ENCODE data around the gene GGPS1. TPM values are rescaled to one million over a fixed set of nuclear protein-coding genes. Genes with fewer than 3 reads are reported as not detected.

GGPS1 gene
- polyA plus RNA-seq, 3 donors, result 7.9 to 53.0 (median 45.8) TPM

DNA sequence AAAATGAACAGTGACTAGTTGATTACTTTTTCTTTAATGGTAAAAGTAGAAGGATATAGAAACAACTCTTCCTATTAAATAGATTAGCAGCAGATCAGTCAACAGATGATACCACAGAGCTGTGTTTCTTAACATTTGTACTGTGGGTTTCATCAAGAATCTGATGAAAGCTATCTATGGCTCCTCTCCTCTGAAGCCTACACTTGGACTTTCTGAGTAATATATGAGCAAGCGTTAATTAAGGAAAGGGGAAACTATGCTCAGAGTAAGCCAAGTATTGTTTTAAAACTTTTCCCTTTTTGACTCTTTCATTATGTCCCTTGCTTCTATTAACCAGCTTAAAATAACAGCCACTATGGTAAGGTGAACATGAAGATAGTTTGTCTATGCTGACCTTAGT is 11.2 kb upstream of the GGPS1 start:
- Histone ChIP-seq H3K36me3 (replicated peaks in 1 of 2; ENCODE audit: control insufficient read depth in 1 of 2, insufficient read depth in 2 of 2, low read length in 2 of 2) (peaks cover 16 to 43% of the 10 kb centered on the region in 2 donors), H3K27ac (ENCODE audit: low read depth in 1 of 2, low read length in 2 of 2) (peak overlapping the region in 1 of 2 donors; percentile 26), H3K27me3 (ENCODE audit: control insufficient read depth in 2 of 2, insufficient read depth in 2 of 2, low read length in 2 of 2) (no peaks in the 10 kb centered on the region), H3K9me3 (replicated peaks in 1 of 2; ENCODE audit: control insufficient read depth in 1 of 2, insufficient read depth in 1 of 2, low read length in 2 of 2) (no peaks in the 10 kb centered on the region), H3K9ac (ENCODE audit: insufficient read depth, low read length, poor library complexity, severe bottlenecking) (no peak overlapping the region), H3K4me2 (replicated peaks; ENCODE audit: extremely low read depth, low read length, poor library complexity, severe bottlenecking) (no peak overlapping the region), H3K79me2 (ENCODE audit: insufficient read depth, low read length) (peaks cover 100% of the 10 kb centered on the region), H2AFZ (ENCODE audit: insufficient read depth, low read depth, low read length, poor library complexity, severe bottlenecking) (no peak overlapping the region), H3K4me1 (ENCODE audit: control insufficient read depth in 1 of 2, insufficient read depth in 2 of 2, low read length in 2 of 2) (no peaks in the 10 kb centered on the region), H3K4me3 (replicated peaks in 1 of 3; ENCODE audit: low read depth in 2 of 3, low read length in 3 of 3) (no peak overlapping the region), H4K20me1 (ENCODE audit: insufficient read depth, low read length) (peaks cover 100% of the 10 kb centered on the region)
- H3K9me3 Mint-ChIP-seq, result no peaks in the 10 kb centered on the region
- peaks cover 28 to 43% of the 10 kb centered on the region in 2 donors for H3K36me3 Mint-ChIP-seq
- H3K27me3 Mint-ChIP-seq (ENCODE audit: low read depth in 3 of 3), result no peaks in the 10 kb centered on the region
- H3K27ac Mint-ChIP-seq, result peak overlapping the region in 4 of 7 donors; percentile 12 to 51 (median 16)
- intact Hi-C loops (cut with micrococcal nuclease), result no loop called here
- no CpG with 5 or more reads among the region's 1 CpG for WGBS (ENCODE audit: insufficient coverage)
- TF ChIP-seq, protein P1, sequence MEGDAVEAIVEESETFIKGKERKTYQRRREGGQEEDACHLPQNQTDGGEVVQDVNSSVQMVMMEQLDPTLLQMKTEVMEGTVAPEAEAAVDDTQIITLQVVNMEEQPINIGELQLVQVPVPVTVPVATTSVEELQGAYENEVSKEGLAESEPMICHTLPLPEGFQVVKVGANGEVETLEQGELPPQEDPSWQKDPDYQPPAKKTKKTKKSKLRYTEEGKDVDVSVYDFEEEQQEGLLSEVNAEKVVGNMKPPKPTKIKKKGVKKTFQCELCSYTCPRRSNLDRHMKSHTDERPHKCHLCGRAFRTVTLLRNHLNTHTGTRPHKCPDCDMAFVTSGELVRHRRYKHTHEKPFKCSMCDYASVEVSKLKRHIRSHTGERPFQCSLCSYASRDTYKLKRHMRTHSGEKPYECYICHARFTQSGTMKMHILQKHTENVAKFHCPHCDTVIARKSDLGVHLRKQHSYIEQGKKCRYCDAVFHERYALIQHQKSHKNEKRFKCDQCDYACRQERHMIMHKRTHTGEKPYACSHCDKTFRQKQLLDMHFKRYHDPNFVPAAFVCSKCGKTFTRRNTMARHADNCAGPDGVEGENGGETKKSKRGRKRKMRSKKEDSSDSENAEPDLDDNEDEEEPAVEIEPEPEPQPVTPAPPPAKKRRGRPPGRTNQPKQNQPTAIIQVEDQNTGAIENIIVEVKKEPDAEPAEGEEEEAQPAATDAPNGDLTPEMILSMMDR (IDR thresholded peaks at IDR 0.05), result no peak
- H3K4me3 Mint-ChIP-seq, result no peak overlapping the region
- peaks cover 22% of the 10 kb centered on the region for H3K4me1 Mint-ChIP-seq
- peak in 1 of 3 donors; percentile 7 for DNase-seq

DNA sequence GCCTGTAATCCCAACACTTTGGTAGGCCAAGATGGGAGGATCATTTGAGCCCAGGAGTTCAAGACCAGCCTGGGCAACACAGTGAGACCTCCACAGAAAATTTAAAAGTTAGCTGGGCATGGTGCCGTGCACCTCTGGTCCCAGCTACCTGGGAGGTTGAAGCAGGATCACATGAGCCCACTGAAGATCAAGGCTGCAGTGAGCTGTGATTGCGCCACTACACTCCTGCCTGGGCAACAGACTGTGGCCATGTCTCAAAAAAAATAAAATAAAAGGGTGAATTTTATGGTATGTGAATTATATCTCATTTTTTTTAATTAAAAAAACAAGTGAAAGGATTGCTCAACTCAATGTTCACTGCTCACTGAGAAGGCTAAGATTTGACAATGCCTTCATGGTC is 9.1 kb upstream of the GGPS1 start:
- peaks cover 100% of the 10 kb centered on the region for H4K20me1 ChIP-seq (ENCODE audit: insufficient read depth, low read length)
- H3K27ac ChIP-seq (ENCODE audit: low read depth in 1 of 2, low read length in 2 of 2), result no peak overlapping the region
- peaks cover 34 to 44% of the 10 kb centered on the region in 2 donors for H3K36me3 Mint-ChIP-seq
- H3K9me3 Mint-ChIP-seq, result no peaks in the 10 kb centered on the region
- no peak overlapping the region for H3K4me3 ChIP-seq (replicated peaks in 1 of 3; ENCODE audit: low read depth in 2 of 3, low read length in 3 of 3)
- peaks cover 16 to 48% of the 10 kb centered on the region in 2 donors for H3K36me3 ChIP-seq (replicated peaks in 1 of 2; ENCODE audit: control insufficient read depth in 1 of 2, insufficient read depth in 2 of 2, low read length in 2 of 2)
- TF ChIP-seq, protein P1 (IDR thresholded peaks at IDR 0.05), result no peak
- H3K27ac Mint-ChIP-seq, result no peak overlapping the region
- H3K4me2 ChIP-seq (replicated peaks; ENCODE audit: extremely low read depth, low read length, poor library complexity, severe bottlenecking), result no peak overlapping the region
- H3K9ac ChIP-seq (ENCODE audit: insufficient read depth, low read length, poor library complexity, severe bottlenecking), result no peak overlapping the region
- H3K4me3 Mint-ChIP-seq, result no peak overlapping the region
- H3K27me3 ChIP-seq (ENCODE audit: control insufficient read depth in 2 of 2, insufficient read depth in 2 of 2, low read length in 2 of 2), result no peaks in the 10 kb centered on the region
- no peak for DNase-seq
- H3K27me3 Mint-ChIP-seq (ENCODE audit: low read depth in 3 of 3), result no peaks in the 10 kb centered on the region
- intact Hi-C loops (cut with micrococcal nuclease), result no loop called here
- H3K4me1 ChIP-seq (ENCODE audit: control insufficient read depth in 1 of 2, insufficient read depth in 2 of 2, low read length in 2 of 2), result no peaks in the 10 kb centered on the region
- peaks cover 100% of the 10 kb centered on the region for H3K79me2 ChIP-seq (ENCODE audit: insufficient read depth, low read length)
- 100% methylated on average over 1 of the region's 2 CpGs for WGBS (ENCODE audit: insufficient coverage)
- no peaks in the 10 kb centered on the region for H3K9me3 ChIP-seq (replicated peaks in 1 of 2; ENCODE audit: control insufficient read depth in 1 of 2, insufficient read depth in 1 of 2, low read length in 2 of 2)
- peaks cover 23% of the 10 kb centered on the region for H3K4me1 Mint-ChIP-seq
- H2AFZ ChIP-seq (ENCODE audit: insufficient read depth, low read depth, low read length, poor library complexity, severe bottlenecking), result no peak overlapping the region
